Fibroblast of lung (primary cell): Measurements from ENCODE around the gene MBTPS2. TPM values are rescaled to one million over a fixed set of nuclear protein-coding genes. Genes with fewer than 3 reads are reported as not detected.

Source experiments
- DNase-seq, 2 donors: peaks; one replicate each; pipeline versions ENCODE4 v3.0.0 to v3.0.0-alpha.2; 2010; ENCODE audit warnings: low read depth in 2 of 2
- H2AFZ ChIP-seq: 2 replicates; pipeline ENCODE4 v1.5.1; 2012; ENCODE audit warnings: low read length, control low read depth, inconsistent platforms
- H3K27ac ChIP-seq: 2 replicates; pipeline ENCODE4 v1.5.1; 2011; ENCODE audit warnings: low read length, control low read depth; ENCODE audit not compliant: insufficient read depth
- H3K27me3 ChIP-seq: 2 replicates; pipeline ENCODE4 v1.5.1; 2011; ENCODE audit warnings: mild to moderate bottlenecking, low read length; ENCODE audit not compliant: control insufficient read depth, insufficient read depth
- H3K36me3 ChIP-seq: 2 replicates; pipeline ENCODE4 v1.5.1; 2011; ENCODE audit warnings: low read length; ENCODE audit not compliant: control insufficient read depth, insufficient read depth
- H3K4me1 ChIP-seq: 2 replicates; pipeline ENCODE4 v1.5.1; 2011; ENCODE audit warnings: low read length; ENCODE audit not compliant: control insufficient read depth, insufficient read depth; ENCODE audit errors: extremely low read depth
- H3K4me2 ChIP-seq: 2 replicates; pipeline ENCODE4 v1.5.1; 2011; ENCODE audit warnings: low read length, control low read depth; ENCODE audit not compliant: insufficient read depth; ENCODE audit errors: extremely low read depth
- H3K4me3 ChIP-seq, 4 experiments: fragments of 200-600 bp in 1 of 4; sonication (generic) in 1 of 4; replicated peaks in 1 of 4; 2 replicates each; pipeline ENCODE4 v1.5.1; 2011 to 2016; ENCODE audit warnings: low read length in 4 of 4, low read depth in 3 of 4, mild to moderate bottlenecking in 3 of 4, control low read depth in 2 of 4, inconsistent platforms in 1 of 4, mixed read lengths in 1 of 4; ENCODE audit not compliant: insufficient read depth in 1 of 4; ENCODE audit errors: control extremely low read depth in 1 of 4
- H3K79me2 ChIP-seq: 2 replicates; pipeline ENCODE4 v1.5.1; 2012; ENCODE audit warnings: mild to moderate bottlenecking, low read length, inconsistent platforms; ENCODE audit not compliant: control insufficient read depth, insufficient read depth
- H3K9ac ChIP-seq: 2 replicates; pipeline ENCODE4 v1.5.1; 2011; ENCODE audit warnings: mild to moderate bottlenecking, low read length, control low read depth; ENCODE audit not compliant: insufficient read depth
- H3K9me3 ChIP-seq: 2 replicates; pipeline ENCODE4 v1.5.1; 2012; ENCODE audit warnings: low read depth, low read length; ENCODE audit not compliant: control insufficient read depth, insufficient read depth
- H4K20me1 ChIP-seq: 2 replicates; pipeline ENCODE4 v1.5.1; 2011; ENCODE audit warnings: low read length; ENCODE audit not compliant: control insufficient read depth, insufficient read depth; ENCODE audit errors: extremely low read depth
- EZH2 ChIP-seq: IDR thresholded peaks from 2 replicates; pipeline ENCODE4 v1.5.1; 2012; ENCODE audit warnings: low read length, control low read depth, mild to moderate bottlenecking; ENCODE audit errors: missing control alignments
- polyA plus RNA-seq, 2 donors: library from polyadenylated mRNA; depleted of rRNA in 1 of 2; stranded (reverse) in 1 of 2; unstranded in 1 of 2; fragments of >200 nt; gene quantifications; 2 replicates each; pipeline ENCODE4 v1.2.1, GENCODE V29; 2011 to 2012; ENCODE audit warnings: missing spikeins in 1 of 2
- total RNA-seq: library from RNA; depleted of rRNA; stranded (reverse); fragments of >200 nt; gene quantifications from 2 replicates; pipeline ENCODE4 v1.2.1, GENCODE V29; 2014
- TF ChIP-seq, protein P1 (sequence below), 2 donors: IDR thresholded peaks in 1 of 2; conservative IDR thresholded peaks in 1 of 2; 1 replicate in 1 of 2; 2 replicates in 1 of 2; pipeline ENCODE4 v1.5.1; 2011 to 2012; ENCODE audit warnings: low read length in 2 of 2, control low read depth in 1 of 2, inconsistent platforms in 1 of 2, low read depth in 1 of 2, mild to moderate bottlenecking in 1 of 2

MBTPS2 gene
- total and polyA plus RNA-seq, 2 donors (not counting 1 experiment from before 2014, with no cell fraction given) = 13.0 to 31.9 TPM

GRCh38 chrX:21806691-21807090 is 32.7 kb upstream of the MBTPS2 start:
- H3K4me1 ChIP-seq = no peaks in the 10 kb centered on the region
- H3K9ac ChIP-seq = no peak overlapping the region
- H4K20me1 ChIP-seq = no peaks in the 10 kb centered on the region
- no peaks in the 10 kb centered on the region for H3K79me2 ChIP-seq
- no peaks in the 10 kb centered on the region for H3K9me3 ChIP-seq
- no peaks in the 10 kb centered on the region for H3K36me3 ChIP-seq
- H3K4me3 ChIP-seq = no peak overlapping the region
- H2AFZ ChIP-seq = no peak overlapping the region
- no peak for TF ChIP-seq EZH2
- TF ChIP-seq, protein P1, sequence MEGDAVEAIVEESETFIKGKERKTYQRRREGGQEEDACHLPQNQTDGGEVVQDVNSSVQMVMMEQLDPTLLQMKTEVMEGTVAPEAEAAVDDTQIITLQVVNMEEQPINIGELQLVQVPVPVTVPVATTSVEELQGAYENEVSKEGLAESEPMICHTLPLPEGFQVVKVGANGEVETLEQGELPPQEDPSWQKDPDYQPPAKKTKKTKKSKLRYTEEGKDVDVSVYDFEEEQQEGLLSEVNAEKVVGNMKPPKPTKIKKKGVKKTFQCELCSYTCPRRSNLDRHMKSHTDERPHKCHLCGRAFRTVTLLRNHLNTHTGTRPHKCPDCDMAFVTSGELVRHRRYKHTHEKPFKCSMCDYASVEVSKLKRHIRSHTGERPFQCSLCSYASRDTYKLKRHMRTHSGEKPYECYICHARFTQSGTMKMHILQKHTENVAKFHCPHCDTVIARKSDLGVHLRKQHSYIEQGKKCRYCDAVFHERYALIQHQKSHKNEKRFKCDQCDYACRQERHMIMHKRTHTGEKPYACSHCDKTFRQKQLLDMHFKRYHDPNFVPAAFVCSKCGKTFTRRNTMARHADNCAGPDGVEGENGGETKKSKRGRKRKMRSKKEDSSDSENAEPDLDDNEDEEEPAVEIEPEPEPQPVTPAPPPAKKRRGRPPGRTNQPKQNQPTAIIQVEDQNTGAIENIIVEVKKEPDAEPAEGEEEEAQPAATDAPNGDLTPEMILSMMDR (conservative IDR thresholded peaks at IDR 0.05 in 1 of 2, IDR thresholded peaks at IDR 0.05 in 1 of 2; ENCODE audit: low read depth in 1 of 2, low read length in 2 of 2) = no peak
- H3K27me3 ChIP-seq = no peaks in the 10 kb centered on the region
- no peak overlapping the region for H3K27ac ChIP-seq
- DNase-seq = peak in 1 of 2 donors; percentile 7
- H3K4me2 ChIP-seq = no peak overlapping the region

GRCh38 chrX:21811832-21812231 is 27.6 kb upstream of the MBTPS2 start:
- no peak overlapping the region for H3K4me3 ChIP-seq
- no peak overlapping the region for H2AFZ ChIP-seq
- peaks cover 2% of the 10 kb centered on the region for H3K27me3 ChIP-seq
- DNase-seq = no peak
- no peak overlapping the region for H3K27ac ChIP-seq
- TF ChIP-seq, protein P1 (conservative IDR thresholded peaks at IDR 0.05 in 1 of 2, IDR thresholded peaks at IDR 0.05 in 1 of 2; ENCODE audit: low read depth in 1 of 2, low read length in 2 of 2) = no peak
- no peak for TF ChIP-seq EZH2
- no peaks in the 10 kb centered on the region for H4K20me1 ChIP-seq
- no peaks in the 10 kb centered on the region for H3K4me1 ChIP-seq
- no peaks in the 10 kb centered on the region for H3K36me3 ChIP-seq
- no peaks in the 10 kb centered on the region for H3K79me2 ChIP-seq
- H3K9me3 ChIP-seq = no peaks in the 10 kb centered on the region
- no peak overlapping the region for H3K4me2 ChIP-seq
- H3K9ac ChIP-seq = no peak overlapping the region

GRCh38 chrX:21812628-21813027 is 26.8 kb upstream of the MBTPS2 start:
- no peak overlapping the region for H3K27ac ChIP-seq
- no peak overlapping the region for H3K4me3 ChIP-seq
- no peak for TF ChIP-seq EZH2
- TF ChIP-seq, protein P1 (conservative IDR thresholded peaks at IDR 0.05 in 1 of 2, IDR thresholded peaks at IDR 0.05 in 1 of 2; ENCODE audit: low read depth in 1 of 2, low read length in 2 of 2) = no peak
- H3K79me2 ChIP-seq = no peaks in the 10 kb centered on the region
- no peaks in the 10 kb centered on the region for H3K9me3 ChIP-seq
- no peaks in the 10 kb centered on the region for H3K36me3 ChIP-seq
- peaks cover 2% of the 10 kb centered on the region for H3K27me3 ChIP-seq
- H3K4me2 ChIP-seq = no peak overlapping the region
- H3K9ac ChIP-seq = no peak overlapping the region
- H2AFZ ChIP-seq = no peak overlapping the region
- H3K4me1 ChIP-seq = no peaks in the 10 kb centered on the region
- no peak for DNase-seq
- H4K20me1 ChIP-seq = no peaks in the 10 kb centered on the region
